OCI-LY1 (cell line): Measurements from ENCODE around the gene HKDC1.

Source experiments
- H2AFZ ChIP-seq: fragments of 200-600 bp; sonication (generic), shearing (Covaris generic); 2 replicates; pipeline ENCODE4 v1.6.0; 2014; ENCODE audit warnings: antibody characterized with exemption, mild to moderate bottlenecking, low read length
- H3F3A ChIP-seq: fragments of 200-600 bp; sonication (generic), shearing (Covaris generic); 2 replicates; pipeline ENCODE4 v1.6.0; 2014; ENCODE audit warnings: mild to moderate bottlenecking, antibody characterized with exemption, low read length, moderate library complexity; ENCODE audit not compliant: insufficient read depth
- H3K27ac ChIP-seq: fragments of 200-600 bp; sonication (generic); 2 replicates; pipeline ENCODE4 v1.5.1; 2014; ENCODE audit warnings: low read length, mixed run types, mild to moderate bottlenecking, low read depth; ENCODE audit not compliant: poor library complexity, severe bottlenecking
- H3K27me3 ChIP-seq: fragments of 200-600 bp; sonication (generic); 2 replicates; pipeline ENCODE4 v1.6.0; 2014; ENCODE audit warnings: antibody characterized with exemption, mild to moderate bottlenecking, low read length, moderate library complexity; ENCODE audit not compliant: insufficient read depth
- H3K36me3 ChIP-seq: fragments of 200-600 bp; sonication (generic); 2 replicates; pipeline ENCODE4 v1.6.1; 2014; ENCODE audit warnings: mild to moderate bottlenecking, antibody characterized with exemption, low read length, moderate library complexity, mixed read lengths; ENCODE audit not compliant: insufficient read depth
- H3K4me1 ChIP-seq: fragments of 200-600 bp; sonication (generic); 2 replicates; pipeline ENCODE4 v1.5.1; 2014; ENCODE audit warnings: mild to moderate bottlenecking, low read length, moderate library complexity; ENCODE audit not compliant: insufficient read depth, severe bottlenecking
- H3K4me2 ChIP-seq: fragments of 200-600 bp; sonication (generic), shearing (Covaris generic); 2 replicates; pipeline ENCODE4 v1.6.1; 2014; ENCODE audit warnings: low read length
- H3K4me3 ChIP-seq: fragments of 200-600 bp; sonication (generic); 2 replicates; pipeline ENCODE4 v1.5.1; 2014; ENCODE audit warnings: low read length, low read depth, mild to moderate bottlenecking, mixed read lengths; ENCODE audit not compliant: poor library complexity, severe bottlenecking
- H3K79me2 ChIP-seq: fragments of 200-600 bp; shearing (Covaris generic); 2 replicates; pipeline ENCODE4 v1.6.1; 2016; ENCODE audit warnings: mixed run types, low read length, mixed read lengths; ENCODE audit not compliant: insufficient read depth
- H3K9ac ChIP-seq: fragments of 200-600 bp; sonication (generic), shearing (Covaris generic); 2 replicates; pipeline ENCODE4 v1.6.1; 2014; ENCODE audit warnings: mild to moderate bottlenecking, low read length, mixed read lengths
- H3K9me2 ChIP-seq: fragments of 200-600 bp; sonication (generic), shearing (Covaris generic); 2 replicates; pipeline ENCODE4 v1.6.1; 2014; ENCODE audit warnings: low read depth, mild to moderate bottlenecking, low read length, mixed read lengths
- H3K9me3 ChIP-seq: fragments of 200-600 bp; shearing (Covaris generic); 2 replicates; pipeline ENCODE4 v1.6.1; 2014; ENCODE audit warnings: low read length, mixed read lengths
- H4K20me1 ChIP-seq: fragments of 200-600 bp; sonication (generic), shearing (Covaris generic); 2 replicates; pipeline ENCODE4 v1.6.0; 2016; ENCODE audit warnings: mild to moderate bottlenecking, low read length; ENCODE audit not compliant: insufficient read depth
- EZH2 ChIP-seq: fragments of 200-600 bp; sonication (generic), shearing (Covaris generic); IDR thresholded peaks from 2 replicates; pipeline ENCODE4 v1.8.0; 2017; ENCODE audit warnings: borderline replicate concordance, mixed run types, mild to moderate bottlenecking, antibody characterized with exemption, low read length, moderate library complexity, mixed read lengths
- TF ChIP-seq, protein P1 (sequence below): fragments of 200-600 bp; sonication (generic), shearing (Covaris generic); IDR thresholded peaks from 2 replicates; pipeline ENCODE4 v1.5.1; 2017; ENCODE audit warnings: mild to moderate bottlenecking, antibody characterized with exemption, low read length, moderate library complexity, mixed read lengths

The HKDC1 gene

DNA sequence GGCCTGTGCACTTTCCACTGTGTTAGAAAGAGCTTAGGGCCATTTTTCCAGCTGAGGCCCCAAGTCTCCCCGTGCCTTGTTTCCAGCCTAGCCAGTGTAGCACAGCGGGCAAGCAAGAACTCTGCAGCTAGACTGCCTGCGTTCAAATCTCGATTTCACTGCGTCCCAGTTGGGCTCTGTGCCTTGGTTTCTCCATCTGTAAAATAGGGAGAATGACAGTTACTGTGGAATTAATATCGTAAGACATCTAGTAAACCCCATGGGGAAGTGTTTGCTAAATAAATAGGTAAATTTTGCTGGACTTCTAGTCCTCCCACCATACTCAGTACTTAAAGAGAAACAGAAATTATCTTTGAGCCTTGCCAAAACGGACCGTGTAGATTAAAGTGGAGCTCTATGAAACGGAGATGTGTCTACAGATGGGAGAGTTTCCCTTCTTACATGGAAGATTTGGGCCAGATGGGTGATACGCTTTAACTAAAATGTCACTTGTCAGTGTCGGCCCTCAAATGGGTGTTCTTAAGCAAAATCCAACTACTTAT, 3.5 kb upstream of the HKDC1 start:
- H3K9me3 ChIP-seq: peaks cover 5% of the 10 kb centered on the region; the same call in 1 of the 2 replicates
- TF ChIP-seq, protein P1, sequence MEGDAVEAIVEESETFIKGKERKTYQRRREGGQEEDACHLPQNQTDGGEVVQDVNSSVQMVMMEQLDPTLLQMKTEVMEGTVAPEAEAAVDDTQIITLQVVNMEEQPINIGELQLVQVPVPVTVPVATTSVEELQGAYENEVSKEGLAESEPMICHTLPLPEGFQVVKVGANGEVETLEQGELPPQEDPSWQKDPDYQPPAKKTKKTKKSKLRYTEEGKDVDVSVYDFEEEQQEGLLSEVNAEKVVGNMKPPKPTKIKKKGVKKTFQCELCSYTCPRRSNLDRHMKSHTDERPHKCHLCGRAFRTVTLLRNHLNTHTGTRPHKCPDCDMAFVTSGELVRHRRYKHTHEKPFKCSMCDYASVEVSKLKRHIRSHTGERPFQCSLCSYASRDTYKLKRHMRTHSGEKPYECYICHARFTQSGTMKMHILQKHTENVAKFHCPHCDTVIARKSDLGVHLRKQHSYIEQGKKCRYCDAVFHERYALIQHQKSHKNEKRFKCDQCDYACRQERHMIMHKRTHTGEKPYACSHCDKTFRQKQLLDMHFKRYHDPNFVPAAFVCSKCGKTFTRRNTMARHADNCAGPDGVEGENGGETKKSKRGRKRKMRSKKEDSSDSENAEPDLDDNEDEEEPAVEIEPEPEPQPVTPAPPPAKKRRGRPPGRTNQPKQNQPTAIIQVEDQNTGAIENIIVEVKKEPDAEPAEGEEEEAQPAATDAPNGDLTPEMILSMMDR: no peak
- no peak for TF ChIP-seq EZH2
- H3F3A ChIP-seq: no peaks in the 10 kb centered on the region
- no peak overlapping the region for H3K4me3 ChIP-seq
- H3K79me2 ChIP-seq: no peaks in the 10 kb centered on the region
- no peak overlapping the region for H3K4me2 ChIP-seq
- H2AFZ ChIP-seq: no peak overlapping the region
- H3K27ac ChIP-seq: no peak overlapping the region
- no peaks in the 10 kb centered on the region for H3K9me2 ChIP-seq
- no peaks in the 10 kb centered on the region for H4K20me1 ChIP-seq
- H3K36me3 ChIP-seq: no peaks in the 10 kb centered on the region
- no peaks in the 10 kb centered on the region for H3K27me3 ChIP-seq
- peaks cover 2% of the 10 kb centered on the region for H3K4me1 ChIP-seq
- H3K9ac ChIP-seq: no peak overlapping the region

DNA sequence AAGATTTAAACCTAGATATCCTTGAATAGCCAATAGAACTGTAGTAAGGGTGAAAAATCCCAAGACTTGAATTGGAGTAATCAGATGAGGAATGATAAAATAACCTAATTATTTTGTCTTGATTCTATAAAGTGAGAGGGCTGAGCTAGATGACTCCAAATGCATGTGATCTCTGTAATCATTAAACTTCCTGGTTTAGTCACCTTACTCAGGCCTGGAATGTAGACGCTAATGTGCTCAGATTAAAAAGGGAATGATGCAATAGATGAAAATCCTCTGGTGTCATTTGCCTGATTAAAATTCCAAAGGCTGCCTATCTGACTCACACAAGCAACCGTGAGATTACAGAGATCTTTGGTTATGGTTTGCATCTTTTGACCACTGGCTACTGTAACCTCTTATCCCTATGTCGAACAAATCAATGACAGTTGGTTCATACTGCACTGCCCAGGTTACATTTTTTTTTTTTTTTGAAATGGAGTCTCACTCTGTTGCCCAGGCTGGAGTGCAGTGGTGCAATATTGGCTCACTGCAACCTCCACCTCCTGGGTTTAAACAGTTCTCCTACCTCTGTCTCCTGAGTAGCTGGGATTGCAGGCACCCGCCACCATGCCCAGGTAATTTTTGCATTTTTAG, 2.9 kb upstream of the HKDC1 start:
- Histone ChIP-seq H3F3A (no peaks in the 10 kb centered on the region), H3K79me2 (no peaks in the 10 kb centered on the region), H3K36me3 (no peaks in the 10 kb centered on the region), H3K9me3 (peaks cover 5% of the 10 kb centered on the region; the same call in 1 of the 2 replicates), H3K4me3 (no peak overlapping the region), H3K9ac (no peak overlapping the region), H3K4me1 (peaks cover 8% of the 10 kb centered on the region), H4K20me1 (no peaks in the 10 kb centered on the region), H3K4me2 (no peak overlapping the region), H3K9me2 (no peaks in the 10 kb centered on the region), H3K27ac (no peak overlapping the region), H2AFZ (no peak overlapping the region), H3K27me3 (no peaks in the 10 kb centered on the region)
- no peak for TF ChIP-seq EZH2
- TF ChIP-seq, protein P1: no peak

DNA sequence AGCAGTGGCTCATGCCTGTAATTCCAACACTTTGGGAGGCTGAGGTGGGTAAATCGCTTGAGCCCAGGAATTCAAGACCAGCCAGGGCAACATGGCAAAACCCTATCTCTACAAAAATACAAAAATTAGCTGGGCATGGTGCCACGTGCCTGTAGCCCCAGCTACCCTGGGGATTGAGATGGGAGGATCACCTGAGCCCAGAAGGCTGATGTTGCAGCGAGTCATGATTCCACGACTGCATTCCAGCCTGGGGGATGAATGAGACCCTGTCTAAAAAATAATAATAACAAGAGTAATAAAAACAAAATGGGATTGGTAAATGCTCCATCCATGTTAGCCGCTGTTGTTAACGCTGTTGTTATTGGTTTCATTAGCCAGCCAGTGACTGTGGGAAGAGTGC, 1.3 kb upstream of the HKDC1 start:
- Histone ChIP-seq H3K4me2 (no peak overlapping the region), H3K4me3 (no peak overlapping the region), H3K9me3 (peaks cover 5% of the 10 kb centered on the region; the same call in 1 of the 2 replicates), H3K27me3 (no peaks in the 10 kb centered on the region), H3K9ac (no peak overlapping the region), H3F3A (no peaks in the 10 kb centered on the region), H3K27ac (no peak overlapping the region), H3K4me1 (peaks cover 19% of the 10 kb centered on the region), H3K9me2 (no peaks in the 10 kb centered on the region), H2AFZ (no peak overlapping the region), H4K20me1 (no peaks in the 10 kb centered on the region), H3K36me3 (no peaks in the 10 kb centered on the region), H3K79me2 (no peaks in the 10 kb centered on the region)
- TF ChIP-seq EZH2: no peak
- TF ChIP-seq, protein P1: no peak
